Neural cell (in vitro differentiated cells): ENCODE measurements around the gene GLT1D1. TPM values are rescaled to one million over a fixed set of nuclear protein-coding genes. Genes with fewer than 3 reads are reported as not detected.

Experiments used
- H2AFZ ChIP-seq: fragments of 200-600, 300-800 bp; sonication (generic), shearing (Covaris generic); 2 replicates; pipeline ENCODE4 v1.6.0; 2014; ENCODE audit warnings: low read depth, mild to moderate bottlenecking, antibody characterized with exemption, low read length, moderate library complexity
- H3F3A ChIP-seq: fragments of 200-600 bp; shearing (Covaris generic); 2 replicates; pipeline ENCODE4 v1.6.1; 2016; ENCODE audit warnings: mild to moderate bottlenecking, moderate library complexity, mixed read lengths, antibody characterized with exemption, low read length; ENCODE audit not compliant: insufficient read depth, poor library complexity, severe bottlenecking
- H3K27ac ChIP-seq: fragments of 200-600, 300-800 bp; sonication (generic), shearing (Covaris generic); 2 replicates; pipeline ENCODE4 v1.5.1; 2014; ENCODE audit warnings: mild to moderate bottlenecking, low read length, moderate library complexity
- H3K27me3 ChIP-seq: fragments of 300-800, 200-600 bp; sonication (generic), shearing (Covaris generic); 2 replicates; pipeline ENCODE4 v1.6.0; 2014; ENCODE audit warnings: mild to moderate bottlenecking, low read depth, low read length, moderate library complexity; ENCODE audit not compliant: insufficient read depth
- H3K36me3 ChIP-seq: fragments of 300-800, 200-600 bp; sonication (generic), shearing (Covaris generic); 2 replicates; pipeline ENCODE4 v1.5.1; 2014; ENCODE audit warnings: mild to moderate bottlenecking, antibody characterized with exemption, low read length, moderate library complexity; ENCODE audit not compliant: insufficient read depth
- H3K4me2 ChIP-seq: fragments of 300-800, 200-600 bp; sonication (generic), shearing (Covaris generic); 2 replicates; pipeline ENCODE4 v1.6.0; 2014; ENCODE audit warnings: mild to moderate bottlenecking, low read length
- H3K4me3 ChIP-seq: fragments of 300-800, 200-600 bp; sonication (generic), shearing (Covaris generic); 2 replicates; pipeline ENCODE4 v1.5.1; 2014; ENCODE audit warnings: mild to moderate bottlenecking, low read length, moderate library complexity
- H3K79me2 ChIP-seq: fragments of 200-600 bp; shearing (Covaris generic); replicated peaks from 2 replicates; pipeline ENCODE4 v1.6.0; 2014; ENCODE audit warnings: mild to moderate bottlenecking, low read length, moderate library complexity; ENCODE audit not compliant: insufficient read depth
- H3K9ac ChIP-seq: fragments of 300-800, 200-600 bp; sonication (generic), shearing (Covaris generic); 2 replicates; pipeline ENCODE4 v1.6.1; 2016; ENCODE audit warnings: mild to moderate bottlenecking, low read length, mixed read lengths
- H3K9me2 ChIP-seq: fragments of 200-600 bp; shearing (Covaris generic); 2 replicates; pipeline ENCODE4 v1.6.1; 2016; ENCODE audit warnings: mild to moderate bottlenecking, low read length, mixed read lengths; ENCODE audit not compliant: insufficient read depth
- H3K9me3 ChIP-seq: fragments of 200-600, 300-800 bp; sonication (generic), shearing (Covaris generic); 2 replicates; pipeline ENCODE4 v1.6.1; 2016; ENCODE audit warnings: mild to moderate bottlenecking, mixed run types, low read length, moderate library complexity, mixed read lengths
- H4K20me1 ChIP-seq: fragments of 200-600 bp; shearing (Covaris generic); 2 replicates; pipeline ENCODE4 v1.6.1; 2016; ENCODE audit warnings: mild to moderate bottlenecking, mixed run types; ENCODE audit not compliant: insufficient read depth
- EP300 ChIP-seq: fragments of 450-650 bp; conservative IDR thresholded peaks from 2 replicates; pipeline ENCODE4 v1.6.1; 2014; ENCODE audit warnings: antibody characterized with exemption, mild to moderate bottlenecking, moderate library complexity; ENCODE audit not compliant: poor library complexity, severe bottlenecking
- EZH2 ChIP-seq: fragments of 200-600, 300-800 bp; shearing (Covaris generic), sonication (generic); IDR thresholded peaks from 2 replicates; pipeline ENCODE4 v1.6.1; 2014; ENCODE audit warnings: antibody characterized with exemption, low read length, borderline replicate concordance, mild to moderate bottlenecking; ENCODE audit not compliant: insufficient read depth, poor library complexity, severe bottlenecking
- MXI1 ChIP-seq: fragments of 450-650 bp; conservative IDR thresholded peaks from 2 replicates; pipeline ENCODE4 v1.6.1; 2014; ENCODE audit warnings: antibody characterized with exemption, mild to moderate bottlenecking; ENCODE audit not compliant: poor library complexity, severe bottlenecking
- POLR2AphosphoS5 ChIP-seq: IDR thresholded peaks from 2 replicates; pipeline ENCODE4 v1.6.1; 2012
- RAD21 ChIP-seq: fragments of 450-650 bp; conservative IDR thresholded peaks from 2 replicates; pipeline ENCODE4 v1.6.1; 2014; ENCODE audit warnings: antibody characterized with exemption, mild to moderate bottlenecking, moderate library complexity
- SMC3 ChIP-seq: fragments of 450-650 bp; conservative IDR thresholded peaks from 2 replicates; pipeline ENCODE4 v1.6.1; 2014; ENCODE audit warnings: antibody characterized with exemption, mild to moderate bottlenecking, moderate library complexity; ENCODE audit not compliant: poor library complexity
- TAF1 ChIP-seq: IDR thresholded peaks from 2 replicates; pipeline ENCODE4 v1.6.1; 2012; ENCODE audit warnings: low read depth
- polyA plus RNA-seq: library from polyadenylated mRNA; depleted of rRNA; stranded (reverse); fragments of >200 nt; gene quantifications from 2 replicates; pipeline ENCODE4 v1.2.3, GENCODE V29; 2014
- TF ChIP-seq, protein P1 (sequence below): IDR thresholded peaks from 2 replicates; pipeline ENCODE4 v1.6.1; 2012; ENCODE audit warnings: borderline replicate concordance
- TF ChIP-seq, protein P2 (sequence below): fragments of 450-650 bp; IDR thresholded peaks from 2 replicates; pipeline ENCODE4 v1.5.1; 2014; ENCODE audit warnings: antibody characterized with exemption, mild to moderate bottlenecking, moderate library complexity; ENCODE audit not compliant: poor library complexity, severe bottlenecking

The GLT1D1 gene
- polyA plus RNA-seq, 1 donor from 2014 or later = 3.9 TPM

DNA sequence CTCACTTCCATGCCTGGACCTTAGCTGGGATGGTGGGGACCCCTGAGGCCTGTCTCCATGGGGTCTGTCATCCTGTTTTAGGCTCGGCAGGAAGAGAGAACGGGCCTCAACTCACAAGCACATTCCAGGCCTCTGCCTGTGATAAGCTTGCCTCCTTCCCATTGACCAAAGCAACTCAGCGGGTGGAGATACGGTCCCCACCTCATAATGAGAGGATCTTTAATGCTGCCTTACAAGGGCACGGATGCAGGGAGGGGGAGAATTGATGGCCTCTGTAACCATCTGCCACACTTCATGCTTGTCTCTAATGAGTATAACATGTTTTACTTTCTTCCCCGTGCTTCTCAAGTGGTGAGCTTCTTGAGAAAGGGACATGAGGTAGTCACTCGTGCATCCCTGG is 50.0 kb downstream of the GLT1D1 start:
- no peaks in the 10 kb centered on the region for H3F3A ChIP-seq
- no peak for TF ChIP-seq SMC3
- no peak for TF ChIP-seq EP300
- no peak for TF ChIP-seq POLR2AphosphoS5
- TF ChIP-seq, protein P1, sequence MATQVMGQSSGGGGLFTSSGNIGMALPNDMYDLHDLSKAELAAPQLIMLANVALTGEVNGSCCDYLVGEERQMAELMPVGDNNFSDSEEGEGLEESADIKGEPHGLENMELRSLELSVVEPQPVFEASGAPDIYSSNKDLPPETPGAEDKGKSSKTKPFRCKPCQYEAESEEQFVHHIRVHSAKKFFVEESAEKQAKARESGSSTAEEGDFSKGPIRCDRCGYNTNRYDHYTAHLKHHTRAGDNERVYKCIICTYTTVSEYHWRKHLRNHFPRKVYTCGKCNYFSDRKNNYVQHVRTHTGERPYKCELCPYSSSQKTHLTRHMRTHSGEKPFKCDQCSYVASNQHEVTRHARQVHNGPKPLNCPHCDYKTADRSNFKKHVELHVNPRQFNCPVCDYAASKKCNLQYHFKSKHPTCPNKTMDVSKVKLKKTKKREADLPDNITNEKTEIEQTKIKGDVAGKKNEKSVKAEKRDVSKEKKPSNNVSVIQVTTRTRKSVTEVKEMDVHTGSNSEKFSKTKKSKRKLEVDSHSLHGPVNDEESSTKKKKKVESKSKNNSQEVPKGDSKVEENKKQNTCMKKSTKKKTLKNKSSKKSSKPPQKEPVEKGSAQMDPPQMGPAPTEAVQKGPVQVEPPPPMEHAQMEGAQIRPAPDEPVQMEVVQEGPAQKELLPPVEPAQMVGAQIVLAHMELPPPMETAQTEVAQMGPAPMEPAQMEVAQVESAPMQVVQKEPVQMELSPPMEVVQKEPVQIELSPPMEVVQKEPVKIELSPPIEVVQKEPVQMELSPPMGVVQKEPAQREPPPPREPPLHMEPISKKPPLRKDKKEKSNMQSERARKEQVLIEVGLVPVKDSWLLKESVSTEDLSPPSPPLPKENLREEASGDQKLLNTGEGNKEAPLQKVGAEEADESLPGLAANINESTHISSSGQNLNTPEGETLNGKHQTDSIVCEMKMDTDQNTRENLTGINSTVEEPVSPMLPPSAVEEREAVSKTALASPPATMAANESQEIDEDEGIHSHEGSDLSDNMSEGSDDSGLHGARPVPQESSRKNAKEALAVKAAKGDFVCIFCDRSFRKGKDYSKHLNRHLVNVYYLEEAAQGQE = no peak
- H3K27me3 ChIP-seq = no peaks in the 10 kb centered on the region
- H3K9me2 ChIP-seq = no peaks in the 10 kb centered on the region
- H3K79me2 ChIP-seq = no peaks in the 10 kb centered on the region
- H3K4me2 ChIP-seq = no peak overlapping the region
- H3K4me3 ChIP-seq = no peak overlapping the region
- H3K36me3 ChIP-seq = no peaks in the 10 kb centered on the region
- H2AFZ ChIP-seq = no peak overlapping the region
- no peak overlapping the region for H3K9ac ChIP-seq
- no peaks in the 10 kb centered on the region for H4K20me1 ChIP-seq
- no peak overlapping the region for H3K27ac ChIP-seq
- H3K9me3 ChIP-seq = no peaks in the 10 kb centered on the region

DNA sequence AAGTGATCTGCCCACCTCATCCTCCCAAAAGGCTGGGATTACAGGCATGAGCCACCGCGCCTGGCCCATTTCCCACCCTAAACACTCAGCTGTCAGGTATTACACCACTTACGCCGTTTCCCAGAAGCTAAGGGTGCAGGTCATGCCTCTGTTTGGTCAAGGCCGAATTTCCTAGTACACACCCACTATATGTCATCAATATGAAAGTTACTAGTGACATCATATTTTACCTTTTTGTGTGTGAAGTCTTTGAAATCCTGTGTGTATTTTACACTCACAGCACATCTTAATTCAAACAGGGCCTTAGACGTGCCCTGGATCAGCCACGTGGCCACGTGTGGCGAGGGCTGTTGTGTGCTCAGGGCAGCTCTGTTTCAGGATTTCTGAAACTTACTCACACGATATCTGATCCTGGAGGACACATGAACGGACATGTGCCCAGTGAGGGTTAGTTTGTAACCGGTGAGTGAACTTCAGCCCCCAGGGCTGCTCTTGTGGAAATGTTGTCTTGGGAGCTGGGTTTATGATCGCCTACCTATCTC is 51.8 kb downstream of the GLT1D1 start:
- H3K27ac ChIP-seq = no peak overlapping the region
- H3K4me2 ChIP-seq = no peak overlapping the region
- no peaks in the 10 kb centered on the region for H3K36me3 ChIP-seq
- no peak overlapping the region for H3K9ac ChIP-seq
- no peak for TF ChIP-seq RAD21
- no peak for TF ChIP-seq EP300
- TF ChIP-seq, protein P1 = no peak
- no peak for TF ChIP-seq POLR2AphosphoS5
- TF ChIP-seq SMC3 = no peak
- no peak for TF ChIP-seq TAF1
- TF ChIP-seq, protein P2, sequence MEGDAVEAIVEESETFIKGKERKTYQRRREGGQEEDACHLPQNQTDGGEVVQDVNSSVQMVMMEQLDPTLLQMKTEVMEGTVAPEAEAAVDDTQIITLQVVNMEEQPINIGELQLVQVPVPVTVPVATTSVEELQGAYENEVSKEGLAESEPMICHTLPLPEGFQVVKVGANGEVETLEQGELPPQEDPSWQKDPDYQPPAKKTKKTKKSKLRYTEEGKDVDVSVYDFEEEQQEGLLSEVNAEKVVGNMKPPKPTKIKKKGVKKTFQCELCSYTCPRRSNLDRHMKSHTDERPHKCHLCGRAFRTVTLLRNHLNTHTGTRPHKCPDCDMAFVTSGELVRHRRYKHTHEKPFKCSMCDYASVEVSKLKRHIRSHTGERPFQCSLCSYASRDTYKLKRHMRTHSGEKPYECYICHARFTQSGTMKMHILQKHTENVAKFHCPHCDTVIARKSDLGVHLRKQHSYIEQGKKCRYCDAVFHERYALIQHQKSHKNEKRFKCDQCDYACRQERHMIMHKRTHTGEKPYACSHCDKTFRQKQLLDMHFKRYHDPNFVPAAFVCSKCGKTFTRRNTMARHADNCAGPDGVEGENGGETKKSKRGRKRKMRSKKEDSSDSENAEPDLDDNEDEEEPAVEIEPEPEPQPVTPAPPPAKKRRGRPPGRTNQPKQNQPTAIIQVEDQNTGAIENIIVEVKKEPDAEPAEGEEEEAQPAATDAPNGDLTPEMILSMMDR = no peak
- no peak for TF ChIP-seq EZH2
- TF ChIP-seq MXI1 = no peak
- no peak overlapping the region for H2AFZ ChIP-seq
- no peaks in the 10 kb centered on the region for H3F3A ChIP-seq
- H3K79me2 ChIP-seq = no peaks in the 10 kb centered on the region
- no peak overlapping the region for H3K4me3 ChIP-seq
- H3K27me3 ChIP-seq = no peaks in the 10 kb centered on the region
- H3K9me3 ChIP-seq = no peaks in the 10 kb centered on the region
- H4K20me1 ChIP-seq = no peaks in the 10 kb centered on the region
- H3K9me2 ChIP-seq = no peaks in the 10 kb centered on the region
